ENCODE measurements around the gene BPI.

BPI gene

DNA sequence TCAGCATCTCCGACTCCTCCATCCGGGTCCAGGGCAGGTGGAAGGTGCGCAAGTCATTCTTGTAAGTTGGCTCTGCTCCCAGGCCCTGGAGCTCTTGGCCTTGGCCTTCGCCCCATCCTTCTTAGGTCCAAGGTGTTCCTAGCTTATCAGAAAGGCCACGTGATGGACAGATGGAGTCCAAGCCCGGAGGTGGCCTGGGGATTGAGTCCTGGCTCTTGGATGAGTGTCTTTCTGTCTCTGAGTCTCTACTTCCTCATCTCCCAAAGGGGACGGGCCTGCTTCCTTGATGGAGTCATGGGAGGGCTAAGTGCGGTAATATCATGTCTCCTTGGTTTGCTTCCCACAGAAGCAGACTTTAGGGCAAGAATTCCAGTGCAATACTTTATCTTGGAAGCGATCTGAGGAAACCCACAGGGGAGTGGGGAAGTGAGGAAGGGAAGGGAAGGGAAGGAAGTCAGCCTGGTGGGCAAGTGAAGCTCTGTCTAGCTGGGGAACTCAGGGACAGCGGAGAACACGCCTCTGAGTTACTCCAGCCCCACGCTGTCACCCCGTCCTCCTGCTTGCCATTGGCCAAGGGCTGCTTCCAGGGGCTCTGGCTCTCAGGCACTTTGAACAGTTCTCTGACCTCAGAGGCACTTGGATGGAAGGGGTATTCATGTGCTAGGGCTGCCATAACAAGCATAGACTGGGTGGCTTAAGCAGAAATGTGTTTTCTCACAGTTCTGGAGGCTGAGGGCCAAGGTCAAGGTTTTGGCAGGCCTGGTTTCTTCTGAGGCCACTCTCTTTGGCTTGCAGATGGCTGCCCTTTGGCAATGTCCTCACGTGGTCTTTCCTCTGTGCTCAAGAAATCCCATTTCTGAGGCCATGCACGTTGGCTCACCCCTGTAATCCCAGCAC lies 47.2 kb downstream of the BPI start:
- peak in 1 of 2 donors; percentile 28 for DNase-seq (ENCODE audit: low read depth in 2 of 2)
- no peak overlapping the region for H3K4me3 ChIP-seq (replicated peaks in 1 of 2; ENCODE audit: low read depth in 2 of 2, low read length in 2 of 2)
- TF ChIP-seq, protein P1, sequence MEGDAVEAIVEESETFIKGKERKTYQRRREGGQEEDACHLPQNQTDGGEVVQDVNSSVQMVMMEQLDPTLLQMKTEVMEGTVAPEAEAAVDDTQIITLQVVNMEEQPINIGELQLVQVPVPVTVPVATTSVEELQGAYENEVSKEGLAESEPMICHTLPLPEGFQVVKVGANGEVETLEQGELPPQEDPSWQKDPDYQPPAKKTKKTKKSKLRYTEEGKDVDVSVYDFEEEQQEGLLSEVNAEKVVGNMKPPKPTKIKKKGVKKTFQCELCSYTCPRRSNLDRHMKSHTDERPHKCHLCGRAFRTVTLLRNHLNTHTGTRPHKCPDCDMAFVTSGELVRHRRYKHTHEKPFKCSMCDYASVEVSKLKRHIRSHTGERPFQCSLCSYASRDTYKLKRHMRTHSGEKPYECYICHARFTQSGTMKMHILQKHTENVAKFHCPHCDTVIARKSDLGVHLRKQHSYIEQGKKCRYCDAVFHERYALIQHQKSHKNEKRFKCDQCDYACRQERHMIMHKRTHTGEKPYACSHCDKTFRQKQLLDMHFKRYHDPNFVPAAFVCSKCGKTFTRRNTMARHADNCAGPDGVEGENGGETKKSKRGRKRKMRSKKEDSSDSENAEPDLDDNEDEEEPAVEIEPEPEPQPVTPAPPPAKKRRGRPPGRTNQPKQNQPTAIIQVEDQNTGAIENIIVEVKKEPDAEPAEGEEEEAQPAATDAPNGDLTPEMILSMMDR (IDR thresholded peaks at IDR 0.05; ENCODE audit: low read depth, low read length): no peak

DNA sequence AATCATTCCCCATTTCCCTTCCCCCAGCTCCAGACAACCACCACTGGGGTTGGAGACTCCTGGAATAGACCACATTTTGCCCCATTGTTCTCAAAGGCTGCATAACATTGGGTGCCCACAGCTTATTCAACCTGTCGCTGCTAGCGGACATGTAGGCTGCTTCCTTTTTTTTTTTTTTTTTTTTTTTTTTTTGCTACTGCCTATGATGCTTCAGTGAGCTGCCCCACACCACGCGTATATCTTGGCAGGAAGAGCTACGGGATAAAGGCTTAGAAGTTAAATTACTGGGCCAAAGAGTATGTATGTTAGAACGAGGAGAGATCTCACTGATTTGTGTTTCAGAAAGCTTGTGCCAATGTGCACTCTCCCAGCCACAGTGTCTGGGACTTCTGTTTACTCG lies 49.4 kb downstream of the BPI start:
- H3K4me3 ChIP-seq (replicated peaks in 1 of 2; ENCODE audit: low read depth in 2 of 2, low read length in 2 of 2): no peak overlapping the region
- DNase-seq (ENCODE audit: low read depth in 2 of 2): peak in 1 of 2 donors; percentile 30
- TF ChIP-seq, protein P1 (IDR thresholded peaks at IDR 0.05; ENCODE audit: low read depth, low read length): no peak

DNA sequence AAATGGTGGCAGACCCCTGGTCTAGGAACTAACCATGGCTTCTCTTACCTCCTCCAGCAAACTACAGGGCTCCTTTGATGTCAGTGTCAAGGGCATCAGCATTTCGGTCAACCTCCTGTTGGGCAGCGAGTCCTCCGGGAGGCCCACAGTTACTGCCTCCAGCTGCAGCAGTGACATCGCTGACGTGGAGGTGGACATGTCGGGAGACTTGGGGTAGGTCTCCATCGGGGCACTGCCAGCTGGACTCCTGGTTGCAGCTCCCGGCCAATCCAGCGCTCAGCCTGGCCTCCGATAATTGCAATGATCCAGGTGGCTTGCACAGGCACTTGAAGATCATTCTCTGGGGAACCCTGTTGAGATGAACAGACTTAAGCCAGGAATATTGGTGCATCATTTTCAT lies 50.3 kb downstream of the BPI start:
- no peak for DNase-seq (ENCODE audit: low read depth in 2 of 2)
- no peak overlapping the region for H3K4me3 ChIP-seq (replicated peaks in 1 of 2; ENCODE audit: low read depth in 2 of 2, low read length in 2 of 2)
- TF ChIP-seq, protein P1 (IDR thresholded peaks at IDR 0.05; ENCODE audit: low read depth, low read length): no peak

DNA sequence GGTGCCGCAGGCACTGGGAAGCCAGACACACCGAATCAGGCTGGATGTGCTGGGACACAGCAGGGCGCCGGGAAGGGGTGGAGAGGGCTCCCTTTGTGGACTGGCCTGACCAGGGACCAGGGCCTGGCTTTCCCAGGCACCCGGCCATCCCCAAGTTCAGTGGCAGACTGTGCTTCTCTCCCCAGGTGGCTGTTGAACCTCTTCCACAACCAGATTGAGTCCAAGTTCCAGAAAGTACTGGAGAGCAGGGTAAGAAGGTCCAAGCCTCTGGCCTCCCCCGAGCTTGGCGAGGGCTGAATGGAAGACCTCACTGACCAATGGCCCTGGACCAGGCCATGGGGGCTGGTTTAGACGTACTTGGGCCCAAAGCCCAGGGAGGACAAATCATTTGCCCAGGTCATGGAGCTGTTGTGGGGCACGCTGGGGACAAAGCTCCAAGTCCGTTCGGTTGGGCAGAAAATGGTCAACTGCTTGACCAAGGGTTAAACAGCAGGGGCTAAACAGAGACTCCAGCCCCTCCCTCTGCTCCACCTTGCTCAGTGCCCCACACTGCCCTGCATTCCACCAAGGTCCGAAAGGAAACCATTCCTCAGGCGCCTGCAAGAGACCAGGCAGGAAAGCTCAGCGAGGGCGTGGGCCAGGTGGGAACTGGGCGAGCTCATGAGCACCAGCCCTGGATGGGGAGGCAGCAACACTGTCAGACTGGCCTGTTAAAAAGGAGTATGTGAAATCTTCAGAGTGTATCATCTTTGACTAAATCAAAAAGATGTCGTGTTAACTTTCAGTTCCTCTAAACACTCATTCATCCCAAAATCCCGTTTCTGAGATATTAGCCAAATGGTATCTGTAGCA lies 51.4 kb downstream of the BPI start:
- no peak for DNase-seq (ENCODE audit: low read depth in 2 of 2)
- no peak overlapping the region for H3K4me3 ChIP-seq (replicated peaks in 1 of 2; ENCODE audit: low read depth in 2 of 2, low read length in 2 of 2)
- TF ChIP-seq, protein P1 (IDR thresholded peaks at IDR 0.05; ENCODE audit: low read depth, low read length): no peak

DNA sequence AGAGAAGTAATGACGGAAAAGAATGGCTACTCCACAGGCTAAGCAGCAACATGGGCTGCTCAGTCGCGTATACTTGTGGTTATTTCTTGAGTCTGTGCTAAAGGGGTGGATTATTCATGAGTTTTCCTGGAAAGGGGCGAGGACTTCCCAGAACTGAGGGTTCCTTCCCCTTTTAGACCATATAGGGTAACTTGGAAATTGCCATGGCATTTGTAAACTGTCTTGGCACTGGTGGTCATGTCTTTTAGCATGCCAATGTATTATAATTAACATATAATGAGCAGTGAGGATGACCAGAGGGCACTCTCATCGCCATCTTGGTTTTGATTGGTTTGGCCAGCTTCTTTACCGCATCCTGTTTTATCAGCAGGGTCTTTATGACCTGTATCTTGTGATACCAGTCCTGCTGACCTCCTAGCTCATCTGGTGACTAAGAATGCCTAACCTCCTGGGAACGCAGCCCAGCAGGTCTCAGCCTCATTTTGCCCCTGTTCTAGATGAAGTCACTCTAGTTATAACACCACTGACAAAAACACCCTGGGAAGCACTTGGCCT lies 53.8 kb downstream of the BPI start:
- no peak overlapping the region for H3K4me3 ChIP-seq (replicated peaks in 1 of 2; ENCODE audit: low read depth in 2 of 2, low read length in 2 of 2)
- TF ChIP-seq, protein P1 (IDR thresholded peaks at IDR 0.05; ENCODE audit: low read depth, low read length): no peak
- no peak for DNase-seq (ENCODE audit: low read depth in 2 of 2)

DNA sequence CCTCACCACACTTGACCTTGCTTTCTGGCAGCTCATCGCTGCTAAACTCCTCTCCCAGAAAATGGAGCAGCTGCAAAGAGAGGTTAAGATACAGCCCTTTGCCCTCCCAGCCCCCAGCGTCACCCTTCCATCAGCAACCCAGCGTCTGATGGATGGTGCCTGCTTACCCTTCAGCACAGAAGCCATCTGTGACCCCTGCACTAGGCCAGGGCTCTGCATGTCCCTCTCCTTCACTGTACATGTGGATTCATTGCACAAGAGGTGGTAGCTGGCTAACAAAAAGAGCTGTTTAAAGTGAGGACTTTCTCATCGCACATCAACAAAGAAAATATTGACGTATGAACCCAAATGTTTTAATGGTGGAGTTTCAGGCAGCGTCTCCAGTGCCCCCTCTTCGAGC lies 54.6 kb downstream of the BPI start:
- TF ChIP-seq, protein P1 (IDR thresholded peaks at IDR 0.05; ENCODE audit: low read depth, low read length): no peak
- DNase-seq (ENCODE audit: low read depth in 2 of 2): no peak

More for the DNA sequence above, 54.6 kb downstream of the BPI start:
- no peak overlapping the region for H3K4me3 ChIP-seq (replicated peaks in 1 of 2; ENCODE audit: low read depth in 2 of 2, low read length in 2 of 2)
